Uterus (tissue), 2 donors: ENCODE measurements around the gene CTNND2.

Source experiments
- CTCF ChIP-seq, 4 experiments: fragments of 200-600 bp in 2 of 4; fragments of 450-650 bp in 2 of 4; sonication (generic) in 2 of 4; IDR thresholded peaks; one replicate each; pipeline ENCODE4 v1.5.1; 2016 to 2019; ENCODE audit warnings: antibody characterized with exemption in 4 of 4, mild to moderate bottlenecking in 2 of 4, moderate library complexity in 1 of 4
- POLR2A ChIP-seq, 2 donors: fragments of 450-650 bp; IDR thresholded peaks; one replicate each; pipeline ENCODE4 v1.6.1; 2016; ENCODE audit warnings: antibody characterized with exemption in 2 of 2, mild to moderate bottlenecking in 1 of 2, moderate library complexity in 1 of 2

- no peak for TF ChIP-seq CTCF (IDR thresholded peaks at IDR 0.05)
- TF ChIP-seq POLR2A (IDR thresholded peaks at IDR 0.05) = no peak
Observed at GRCh38 chr5:11047625-11048024, 856.6 kb downstream of the CTNND2 start.
